NCI-H128 (cell line): ENCODE measurements around the gene RBM33.

ENCODE experiments used
- DNase-seq: peaks from one replicate; lab custom pipeline; 2025; ENCODE audit not compliant: unreplicated experiment; lab: John Stamatoyannopoulos, UW

Gene RBM33

DNA sequence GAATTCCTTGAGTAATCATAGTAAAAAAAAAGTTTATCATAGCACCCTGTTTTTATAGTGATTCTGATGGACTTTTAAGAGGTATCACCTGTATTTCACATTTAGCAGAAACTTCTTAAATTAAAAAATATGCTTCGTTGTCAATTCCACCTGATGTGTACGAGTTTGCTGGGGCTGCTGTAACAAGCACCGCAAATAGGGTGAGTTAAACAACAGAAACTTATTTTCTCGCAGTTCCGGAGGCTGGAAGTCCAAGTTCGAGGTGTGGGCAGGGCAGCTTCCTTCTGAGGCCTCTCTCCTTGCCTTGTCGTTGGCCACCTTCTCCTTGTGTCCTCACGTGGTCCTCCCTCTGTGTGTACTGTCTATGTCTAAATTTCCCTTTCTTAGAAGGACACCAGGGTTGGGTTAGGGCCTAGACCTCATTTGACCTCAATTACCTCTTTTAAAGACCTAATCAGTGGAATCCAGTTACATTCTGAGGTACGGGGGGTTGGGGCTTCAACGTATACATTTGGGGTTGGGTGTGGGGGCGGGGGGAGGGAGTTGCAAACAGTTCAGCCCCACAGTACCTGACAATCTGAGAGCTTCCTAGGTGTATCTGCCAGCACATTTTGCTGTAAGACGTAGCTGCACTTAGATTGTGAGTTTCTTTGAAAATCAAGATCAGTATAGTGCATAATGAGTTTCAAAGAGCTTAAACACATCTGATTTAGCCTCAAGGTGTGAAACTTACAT is 72.7 kb downstream of the RBM33 start:
- DNase-seq: no peak

DNA sequence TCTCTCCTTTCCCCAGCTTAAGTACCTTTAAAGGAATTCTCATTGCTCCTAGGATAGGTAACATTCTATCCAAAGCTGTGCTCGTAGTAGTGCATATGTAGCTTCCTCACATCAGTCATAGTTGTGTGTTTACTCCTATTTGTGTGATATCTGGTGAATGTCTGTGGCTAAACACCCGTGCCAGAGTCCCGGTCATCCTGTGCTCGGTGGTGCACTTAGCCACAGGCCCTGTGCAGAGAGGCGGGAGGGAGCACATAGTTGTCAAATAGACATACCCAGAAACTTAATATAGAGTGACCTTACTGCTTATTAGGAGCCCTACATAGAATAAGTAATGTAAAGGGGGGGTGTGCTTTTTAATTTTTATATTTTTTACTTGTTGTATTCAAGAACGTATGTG is 76.6 kb downstream of the RBM33 start:
- DNase-seq: no peak

DNA sequence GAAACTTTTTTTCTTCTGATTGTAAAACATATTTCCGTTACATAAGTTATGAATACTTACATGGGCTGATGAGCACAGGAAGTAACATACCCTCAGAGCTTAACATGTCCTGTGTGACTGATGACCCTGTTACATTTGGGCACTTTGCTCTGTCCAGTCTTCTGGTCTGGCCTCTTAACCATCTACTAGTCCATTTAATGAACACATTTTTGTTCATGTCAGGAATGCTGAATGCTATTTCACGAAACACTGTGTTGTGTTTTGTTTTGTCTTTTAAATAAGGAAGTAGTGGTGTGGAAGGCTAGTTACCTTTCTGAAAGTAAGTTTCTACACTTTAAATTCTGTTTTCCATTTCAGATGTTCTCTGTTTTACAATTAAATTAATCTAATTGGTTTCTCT is 77.7 kb downstream of the RBM33 start:
- no peak for DNase-seq

DNA sequence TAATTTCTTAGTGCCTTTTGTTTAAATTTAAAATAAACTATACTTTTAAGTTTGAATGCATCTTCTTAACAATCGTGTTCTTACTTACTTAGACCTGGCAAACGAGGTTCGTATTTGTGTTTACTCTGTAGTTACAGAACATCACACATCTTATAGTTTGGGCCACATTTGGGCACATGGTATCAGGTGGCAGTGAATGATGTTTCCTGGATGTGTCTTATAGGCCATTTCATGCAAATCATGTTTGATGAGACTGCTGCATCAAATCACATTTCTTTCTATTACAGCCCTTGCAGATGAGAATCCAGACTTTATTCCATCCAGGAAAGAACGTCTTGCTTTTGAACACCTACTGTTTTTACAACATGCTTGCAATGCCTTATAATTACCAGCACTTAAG is 78.5 kb downstream of the RBM33 start:
- DNase-seq: no peak

DNA sequence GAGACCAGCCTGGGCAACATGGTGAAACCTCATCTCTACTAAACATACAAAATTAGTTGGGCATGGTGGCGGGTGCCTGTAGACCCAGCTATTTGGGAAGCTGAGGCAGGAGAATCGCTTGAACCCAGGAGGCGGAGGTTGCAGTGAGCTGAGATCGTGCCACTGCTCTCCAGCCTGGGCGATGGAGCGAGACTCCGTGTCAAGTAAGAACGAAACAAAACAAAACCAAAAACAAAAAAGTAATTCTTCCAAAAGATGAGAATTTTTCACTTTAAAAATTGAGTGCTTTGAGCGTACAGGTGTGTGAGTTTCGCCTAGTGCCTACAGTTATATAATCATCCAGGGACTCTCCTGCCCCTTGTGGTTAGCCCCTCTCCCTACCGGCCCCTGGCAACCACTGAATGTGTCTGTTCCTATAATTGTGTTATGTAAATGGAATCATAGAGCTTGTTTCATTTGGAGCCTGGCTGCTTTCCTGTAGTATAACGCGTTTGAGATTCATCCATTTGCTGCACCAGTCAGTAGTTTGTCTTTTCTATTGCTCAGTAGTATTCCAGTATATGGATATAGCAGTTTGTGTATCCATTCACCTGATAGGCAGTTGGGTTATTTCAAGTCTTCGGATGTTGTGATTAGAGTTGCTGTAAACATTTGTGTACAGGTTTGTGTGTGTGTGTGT is 80.0 kb downstream of the RBM33 start:
- no peak for DNase-seq

DNA sequence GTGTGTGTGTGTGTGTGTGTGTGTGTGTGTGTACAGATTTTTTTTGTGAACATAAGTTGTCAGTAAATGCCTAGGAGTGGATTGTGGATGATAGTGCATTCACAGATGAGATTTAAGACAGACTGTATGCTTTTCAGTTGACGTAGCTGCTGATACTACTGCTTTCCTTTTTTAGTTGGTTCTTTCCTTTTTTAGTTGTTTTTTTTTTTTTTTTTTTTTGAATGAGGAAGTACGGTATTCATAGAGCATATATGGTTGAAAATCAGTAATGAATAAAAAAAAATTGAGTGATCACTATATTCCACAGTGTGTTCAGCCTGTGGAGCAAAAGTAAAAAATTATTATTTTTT is 80.5 kb downstream of the RBM33 start:
- no peak for DNase-seq

DNA sequence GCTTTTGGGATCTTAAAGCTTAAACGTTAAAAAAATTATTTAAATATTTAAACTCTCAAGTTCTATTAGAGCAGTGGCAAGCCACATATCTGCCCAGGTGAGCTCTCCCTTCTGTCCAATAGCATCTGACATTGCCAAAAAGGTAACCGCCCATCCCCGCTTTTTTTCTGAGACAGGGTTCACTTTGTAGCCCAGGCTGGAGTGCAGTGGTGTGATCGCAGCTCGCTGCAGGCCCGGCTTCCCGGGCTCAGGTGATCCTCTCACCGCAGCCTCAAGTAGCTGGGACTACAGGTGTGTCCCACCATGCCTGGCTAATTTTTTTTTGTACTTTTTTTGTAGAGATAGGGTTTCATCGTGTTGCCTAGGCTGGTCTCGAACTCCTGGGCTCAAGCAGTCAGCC is 83.2 kb downstream of the RBM33 start:
- DNase-seq: no peak

DNA sequence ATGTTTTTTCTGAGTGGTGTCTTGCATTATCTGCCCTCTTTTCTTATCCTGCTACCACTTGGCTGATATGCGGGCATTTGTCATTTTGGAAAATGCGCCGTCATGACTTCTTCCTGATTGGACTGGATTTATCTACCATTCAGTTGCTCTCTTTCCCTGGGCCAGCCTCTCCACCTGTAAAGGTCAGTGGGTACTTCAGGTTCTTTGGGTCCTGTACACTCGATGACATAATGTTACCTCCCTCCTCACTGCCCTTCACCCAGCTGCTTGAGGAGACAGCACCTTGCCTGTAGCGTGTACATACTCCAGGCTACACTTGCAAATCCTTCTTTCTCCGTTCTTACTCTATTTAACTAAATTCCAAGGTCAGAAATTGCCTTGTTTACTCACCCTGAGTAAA is 83.7 kb downstream of the RBM33 start:
- DNase-seq: no peak

DNA sequence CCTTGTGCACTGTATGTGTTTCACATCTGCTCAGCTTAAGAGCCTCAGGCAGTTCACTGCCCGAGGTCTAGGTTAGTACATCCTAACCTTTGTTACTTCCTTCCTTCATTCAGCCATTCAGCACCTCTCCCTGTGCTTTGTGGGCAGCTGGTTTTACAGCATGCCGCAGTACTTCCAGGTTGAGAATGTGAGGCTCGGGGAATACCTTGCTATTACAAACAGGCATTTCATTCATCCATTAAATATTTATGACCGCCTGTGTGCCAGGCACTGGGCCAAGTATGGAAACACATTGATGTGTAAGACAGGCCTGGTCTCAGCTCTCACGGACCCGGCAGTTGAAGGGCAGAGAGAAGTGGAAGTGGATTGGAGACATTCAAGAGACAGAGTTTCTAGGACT is 85.4 kb downstream of the RBM33 start:
- no peak for DNase-seq

DNA sequence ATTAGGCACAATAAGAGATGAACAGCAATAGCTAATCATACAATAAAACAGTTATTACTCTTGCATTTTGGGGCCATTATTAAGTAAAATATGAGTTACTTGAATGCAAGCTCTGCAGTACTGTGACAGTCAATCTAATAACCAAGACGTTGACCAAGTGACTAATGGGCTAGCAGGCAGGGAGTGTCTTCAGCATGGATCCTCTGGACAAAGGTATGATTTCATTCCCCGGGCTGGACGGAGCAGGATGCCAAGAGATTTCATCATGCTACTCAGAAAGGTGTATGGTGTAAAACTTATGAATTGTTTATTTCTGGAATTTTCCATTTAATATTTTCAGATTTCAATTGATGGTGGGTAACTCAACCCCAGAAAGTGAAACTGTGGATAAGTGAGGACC is 86.9 kb downstream of the RBM33 start:
- DNase-seq: no peak

DNA sequence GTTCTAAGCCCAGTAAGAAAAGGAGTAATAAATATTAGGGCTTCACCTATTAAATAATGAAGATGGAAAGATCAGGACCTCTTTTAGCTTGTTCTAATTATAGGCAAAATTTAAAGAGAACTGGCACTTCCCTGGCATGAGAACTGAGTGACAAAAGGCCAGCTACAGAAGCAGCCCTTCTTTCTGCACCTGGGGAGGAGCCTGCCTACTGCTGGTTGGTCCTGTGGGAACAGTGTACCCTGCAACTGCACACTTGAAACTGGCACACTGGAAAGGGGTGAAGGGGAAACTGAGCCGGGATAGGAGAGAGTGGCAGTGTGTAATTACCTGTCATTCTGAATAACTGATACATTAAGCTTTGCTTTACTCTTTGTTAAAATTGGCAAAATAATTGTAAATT is 87.4 kb downstream of the RBM33 start:
- DNase-seq: no peak

DNA sequence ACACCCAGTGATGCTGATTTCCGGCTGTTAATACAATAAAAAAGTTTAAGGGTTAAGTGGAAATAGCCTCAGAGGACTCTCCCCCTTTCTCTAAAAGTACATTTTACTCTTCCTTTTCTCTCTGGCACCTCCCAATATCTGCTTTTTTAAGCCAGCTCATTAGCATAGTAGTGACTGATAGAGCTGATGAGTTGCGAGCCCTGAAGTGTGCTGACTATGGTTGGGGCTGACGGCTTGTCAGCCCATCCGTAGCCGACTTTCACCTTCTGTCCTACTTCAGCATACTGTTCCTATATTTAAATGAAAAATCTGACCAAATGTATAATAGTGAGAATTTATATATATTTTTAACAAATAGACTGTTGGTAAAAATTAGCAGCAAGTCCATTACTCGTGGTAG is 87.8 kb downstream of the RBM33 start:
- no peak for DNase-seq

DNA sequence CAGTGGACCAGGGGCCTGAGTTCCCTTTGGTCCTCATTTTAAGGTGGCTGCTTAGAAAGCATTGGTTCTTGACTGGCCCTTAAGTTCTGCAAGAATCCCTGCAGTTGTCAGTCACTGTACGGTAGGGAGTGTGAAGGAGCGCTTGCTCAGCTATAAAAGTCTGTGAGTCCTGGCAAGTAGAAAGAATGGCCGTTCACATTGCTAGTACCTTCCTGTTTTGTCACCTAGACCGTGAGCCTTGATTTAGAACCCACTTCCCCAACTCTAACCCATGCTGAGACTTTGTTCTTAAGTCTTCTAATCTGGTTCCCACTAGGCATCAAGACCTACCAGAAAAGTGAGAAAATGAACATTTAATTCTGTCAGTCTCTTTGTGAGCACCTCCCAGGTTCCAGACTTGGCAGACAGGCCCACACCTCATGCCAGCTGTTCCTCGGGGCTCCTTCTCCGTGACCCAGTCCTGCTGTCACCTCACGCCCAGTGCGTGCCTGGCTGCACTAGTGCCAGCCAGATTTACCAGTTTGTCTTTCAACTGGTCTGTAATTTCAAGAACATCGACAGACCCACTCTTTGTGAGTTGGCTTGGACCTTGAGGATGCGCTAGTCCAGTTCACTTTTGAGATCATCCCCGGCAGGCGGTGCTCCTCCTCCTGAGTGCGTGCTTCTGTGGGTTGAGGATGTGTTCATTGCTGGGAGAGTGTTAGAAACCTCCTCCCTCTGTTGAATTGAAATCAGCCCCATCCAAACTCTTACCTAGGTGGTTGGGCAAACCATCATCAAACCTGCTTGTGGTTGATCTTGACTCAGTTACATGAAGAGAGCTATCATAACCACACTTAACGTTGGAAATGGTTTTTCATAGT is 89.4 kb downstream of the RBM33 start:
- DNase-seq: no peak

DNA sequence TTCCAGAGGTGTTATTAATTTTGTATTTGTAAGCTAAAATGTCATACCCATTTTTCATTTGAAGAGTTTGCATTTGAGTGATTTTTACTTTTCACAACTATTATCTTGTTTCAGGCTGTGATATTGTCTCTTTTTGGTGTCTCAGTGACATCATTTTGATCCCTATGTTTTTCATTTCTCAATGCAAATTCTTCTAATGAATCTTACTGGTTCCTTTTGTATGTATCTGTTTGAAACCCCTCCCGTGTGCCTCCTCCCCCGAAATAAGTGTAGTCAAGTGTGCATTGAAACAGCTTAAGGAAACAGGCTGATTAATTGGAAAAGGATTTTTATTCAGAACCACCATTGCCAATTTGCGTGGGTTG is 90.0 kb downstream of the RBM33 start:
- no peak for DNase-seq

DNA sequence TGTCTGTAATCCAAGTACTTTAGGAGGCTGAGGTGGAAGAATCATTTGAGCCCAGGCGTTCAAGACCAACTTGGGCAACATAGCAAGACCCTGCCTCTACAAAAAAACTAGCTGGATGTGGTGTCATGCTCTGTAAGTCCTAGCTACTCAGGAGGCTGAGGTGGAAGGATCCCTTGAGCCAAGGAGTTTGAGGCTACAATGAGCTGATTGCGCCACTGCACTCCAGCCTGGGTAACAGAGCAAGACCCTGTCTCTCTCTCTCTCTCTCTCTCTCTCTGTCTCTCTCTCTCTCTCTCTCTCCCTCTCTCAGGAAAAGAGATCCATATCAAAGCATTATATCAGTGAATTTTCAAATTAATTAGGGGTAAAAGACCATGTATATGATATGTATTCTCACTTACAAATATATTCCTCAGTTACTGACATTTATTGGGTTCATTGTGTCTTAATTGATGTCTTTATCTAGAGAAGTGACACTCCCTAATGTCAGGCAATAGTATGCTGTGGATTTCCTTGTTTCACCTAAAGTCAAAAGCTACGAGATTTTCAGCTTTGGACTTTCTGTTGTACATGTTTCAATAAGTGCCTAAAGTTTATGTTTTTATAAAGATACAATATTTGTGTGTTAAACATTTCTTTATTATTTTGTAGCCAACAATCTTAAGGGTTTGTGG is 91.1 kb downstream of the RBM33 start:
- no peak for DNase-seq

DNA sequence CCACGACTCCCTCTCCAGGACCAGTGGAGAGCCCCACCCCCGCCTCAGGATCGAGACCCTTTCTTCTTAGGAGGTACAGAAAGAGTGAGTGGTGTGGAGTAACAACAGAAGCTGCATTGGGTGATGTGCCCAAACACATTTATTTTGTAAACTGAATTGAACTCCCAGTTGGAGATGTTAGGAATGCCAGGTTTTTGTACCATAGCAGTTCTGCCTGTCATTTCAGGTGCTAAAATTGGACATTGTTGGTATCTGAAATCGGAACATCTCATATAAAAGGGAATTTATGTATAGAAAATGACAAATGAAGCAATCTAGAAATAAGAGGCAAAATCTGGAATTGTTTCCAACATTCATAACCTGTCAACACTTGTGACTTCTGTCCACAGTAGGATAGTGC is 93.1 kb downstream of the RBM33 start:
- DNase-seq: no peak

DNA sequence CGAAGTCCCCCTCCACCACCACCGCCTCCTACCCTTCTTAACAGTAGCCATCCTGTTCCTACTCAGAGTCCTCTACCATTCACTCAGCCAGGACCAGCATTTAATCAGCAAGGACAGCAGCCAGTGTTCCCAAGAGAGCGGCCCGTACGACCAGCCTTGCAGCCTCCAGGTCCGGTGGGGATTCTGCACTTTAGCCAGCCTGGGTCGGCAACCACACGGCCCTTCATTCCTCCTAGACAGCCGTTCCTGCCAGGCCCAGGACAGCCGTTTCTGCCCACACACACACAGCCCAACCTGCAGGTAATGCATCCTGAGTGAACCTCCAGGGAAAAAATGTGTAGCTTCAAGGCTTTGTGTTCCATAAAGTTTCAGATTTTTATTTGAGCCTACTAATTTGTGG is 93.6 kb downstream of the RBM33 start:
- DNase-seq: no peak

DNA sequence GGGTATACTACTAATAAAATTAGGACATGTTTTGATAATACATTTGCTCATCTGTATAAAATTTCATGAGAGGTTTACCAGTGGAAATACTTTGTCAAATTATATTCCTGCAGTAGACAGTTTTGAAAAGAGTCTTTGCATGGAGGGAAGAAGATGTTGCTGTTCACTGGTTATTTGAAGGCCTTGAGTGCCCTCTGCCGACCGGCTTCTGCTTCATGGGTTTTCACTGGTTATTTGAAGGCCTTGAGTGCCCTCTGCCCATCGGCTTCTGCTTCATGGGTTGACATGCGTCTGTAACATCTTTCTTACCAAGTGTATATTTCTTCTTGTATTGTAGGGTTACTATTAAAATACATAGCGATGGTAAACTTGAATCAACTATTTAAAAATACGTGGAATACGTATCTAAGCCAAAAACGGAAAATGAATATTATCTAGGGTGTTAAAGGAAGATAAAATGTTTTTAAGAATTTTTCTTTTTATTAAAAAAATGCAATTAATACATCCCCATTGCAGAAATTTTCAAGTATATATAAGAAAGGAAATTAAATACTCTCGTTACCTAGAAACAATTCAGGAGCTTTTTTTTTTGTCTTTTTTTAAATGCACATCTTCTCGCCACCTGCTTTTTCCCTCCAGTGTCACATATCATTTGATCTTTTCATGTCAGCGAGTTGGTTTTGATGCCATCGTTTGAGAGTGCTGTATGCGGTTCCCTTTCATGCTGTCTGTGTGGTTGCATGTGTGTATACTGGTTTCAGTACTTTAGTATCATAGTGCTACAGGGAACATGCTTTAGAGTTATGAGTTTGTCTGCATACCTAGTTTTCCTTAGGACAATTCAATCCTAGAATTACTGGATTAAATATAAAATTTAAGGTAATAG is 94.4 kb downstream of the RBM33 start:
- DNase-seq: no peak

DNA sequence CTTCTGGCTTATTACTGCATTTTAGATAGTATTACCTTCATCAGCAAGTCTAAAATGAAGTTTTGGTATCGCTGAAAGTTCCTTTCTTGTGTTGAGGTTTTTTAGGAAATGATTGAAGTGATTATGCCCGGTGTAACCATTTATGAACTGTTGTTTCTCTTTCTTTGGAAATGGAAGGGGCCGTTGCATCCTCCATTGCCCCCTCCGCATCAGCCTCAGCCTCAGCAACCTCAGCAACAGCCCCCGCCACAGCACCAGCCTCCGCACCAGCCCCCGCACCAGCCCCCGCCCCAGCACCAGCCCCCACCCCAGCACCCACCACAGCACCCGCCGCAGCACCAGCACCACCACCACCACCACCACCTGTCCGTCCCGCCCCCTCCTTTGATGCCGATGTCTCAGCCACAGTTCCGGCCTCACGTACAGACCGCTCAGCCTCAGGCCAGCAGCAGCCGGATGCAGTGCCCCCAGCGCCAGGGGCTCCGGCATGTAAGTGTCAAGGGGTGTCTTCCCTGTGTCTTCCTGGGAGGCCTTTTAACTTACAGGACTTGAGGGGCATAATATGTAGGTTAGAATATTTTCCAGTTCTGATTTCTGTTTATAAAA is 95.2 kb downstream of the RBM33 start:
- no peak for DNase-seq

DNA sequence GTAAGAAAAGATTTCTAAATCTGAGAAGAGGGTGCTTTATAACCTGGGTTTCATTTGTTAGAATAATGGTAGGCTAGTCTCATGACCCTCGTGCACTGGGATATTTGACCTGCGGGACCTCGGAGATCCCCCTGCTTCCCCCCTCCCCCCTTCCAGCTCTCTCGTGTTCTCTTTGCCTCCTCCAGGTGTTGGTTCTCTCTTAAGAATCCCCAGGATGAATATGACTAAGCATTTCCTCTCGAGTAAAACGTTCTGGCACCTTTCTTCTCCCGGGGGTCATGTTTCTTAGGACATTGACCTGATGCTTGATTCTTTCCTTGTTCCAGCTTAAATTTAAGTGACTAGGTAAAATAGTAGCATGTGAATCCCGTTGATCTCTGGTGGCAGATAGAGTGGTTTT is 96.6 kb downstream of the RBM33 start:
- DNase-seq: no peak
